Measurements from ENCODE around the gene TMEM101. TPM values are rescaled to one million over a fixed set of nuclear protein-coding genes. Genes with fewer than 3 reads are reported as not detected.

The TMEM101 gene
- total and polyA plus RNA-seq, 10 of the 15 experiments (the other 5 are each of a cell fraction or from before 2014, with no cell fraction given), result 18.4 to 72.5 (median 35.9) TPM

DNA sequence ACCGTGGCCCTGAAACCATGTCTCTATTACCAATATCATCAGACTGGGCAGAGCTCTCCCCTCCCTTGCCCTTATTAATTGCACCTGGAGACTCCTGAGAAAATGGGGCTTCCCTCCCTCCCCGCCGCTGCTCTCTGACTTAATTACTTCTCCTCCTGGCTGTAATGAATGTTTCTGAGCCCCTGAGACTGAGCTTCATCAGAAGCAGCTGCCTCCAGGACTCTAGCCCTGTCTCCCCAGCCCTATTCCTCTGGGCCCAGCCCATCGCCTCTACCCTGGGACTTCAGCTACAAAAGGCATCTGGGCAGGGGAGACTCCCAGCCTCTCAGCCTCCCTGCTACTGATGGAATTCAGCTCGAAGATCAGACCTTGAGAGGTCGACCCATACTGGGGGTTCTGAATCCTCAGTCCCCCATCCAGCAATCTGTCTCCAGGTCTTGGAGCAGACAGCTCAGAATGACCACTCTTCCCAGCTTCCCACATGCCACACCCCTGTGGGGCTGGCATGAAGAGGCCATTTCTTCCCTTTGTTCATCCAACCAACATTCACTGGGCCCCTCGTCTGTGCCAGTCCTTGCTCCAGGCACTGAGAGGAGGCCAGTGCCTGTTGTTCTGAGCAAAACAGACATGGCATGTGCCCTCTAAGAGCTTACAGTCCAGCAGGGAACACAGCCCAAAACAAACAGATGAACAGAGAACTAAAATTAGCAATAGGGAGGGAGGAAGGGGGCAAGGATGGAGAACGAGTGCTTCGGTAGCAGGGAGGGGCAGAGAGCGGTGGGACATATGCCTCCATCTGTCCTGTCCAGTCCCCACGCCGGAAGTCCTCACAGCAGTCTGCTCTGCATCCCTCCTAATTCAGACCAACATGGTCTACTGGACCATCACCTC lies 27.4 kb downstream of the TMEM101 start:
- Histone ChIP-seq H3K4me1 (ENCODE audit: control insufficient read depth, insufficient read depth, low read length) (no peaks in the 10 kb centered on the region), H4K20me1 (ENCODE audit: control insufficient read depth, insufficient read depth) (no peaks in the 10 kb centered on the region), H3K9ac (ENCODE audit: control insufficient read depth, insufficient read depth, low read length) (no peak overlapping the region), H3K9me3 (replicated peaks; ENCODE audit: control insufficient read depth, insufficient read depth, low read length) (no peaks in the 10 kb centered on the region), H3K4me2 (ENCODE audit: control insufficient read depth, insufficient read depth) (no peak overlapping the region), H2AFZ (ENCODE audit: control insufficient read depth, low read depth, low read length) (no peak overlapping the region), H3K27me3 (replicated peaks in 1 of 2; ENCODE audit: control insufficient read depth in 2 of 2, insufficient read depth in 2 of 2, low read length in 1 of 2) (peaks cover 2 to 18% of the 10 kb centered on the region in 2 experiments; a peak in 3 of 4 replicates), H3K27ac (ENCODE audit: control insufficient read depth, insufficient read depth) (no peak overlapping the region), H3K4me3 (no peak overlapping the region), H3K36me3 (ENCODE audit: control insufficient read depth in 2 of 2, insufficient read depth in 2 of 2, low read length in 1 of 2) (no peaks in the 10 kb centered on the region), H3K79me2 (ENCODE audit: control insufficient read depth, insufficient read depth, low read length) (no peaks in the 10 kb centered on the region)
- no peak for FAIRE-seq
- no TSS peak for BruUV-seq (replicated peaks)
- in situ Hi-C loops (cut with MboI) (no loop called here), intact Hi-C loops (cut with micrococcal nuclease; ENCODE audit: unreplicated experiment) (no loop called here)
- ChIA-PET POLR2A (no interaction called here), SMC1A (ENCODE audit: uncharacterized antibody, unreplicated experiment) (no interaction called here), CTCF (interaction anchor here (0.7 to 1.4 kb wide), 2 partner anchors 44 to 107 kb away, joined by 3 to 7 read pairs; no protein-coding TSS in a partner anchor), RAD21 (ENCODE audit: unreplicated experiment) (no interaction called here)
- DNase-seq (ENCODE audit: low read depth, low spot score), result no peak
- 8% methylated on average over 12 of the region's 12 CpGs for WGBS (ENCODE audit: insufficient coverage, insufficient replicate concordance, low lambda C conversion rate, missing lambda C conversion rate)
- ATAC-seq, result no peak
- no peak for TF ChIP-seq RCOR1 (conservative IDR thresholded peaks at IDR 0.05; ENCODE audit: low read depth, low read length)
- no peak for TF ChIP-seq POLR2AphosphoS2 (IDR thresholded peaks at IDR 0.05; ENCODE audit: low read depth, low read length)
- TF ChIP-seq NFYA (IDR thresholded peaks at IDR 0.05; ENCODE audit: borderline replicate concordance, low read depth, low read length), result no peak
- no peak for TF ChIP-seq NBN (IDR thresholded peaks at IDR 0.05)
- no peak for TF ChIP-seq MEF2A (IDR thresholded peaks at IDR 0.05; ENCODE audit: insufficient read depth, low read depth, low read length)
- TF ChIP-seq ZZZ3 (IDR thresholded peaks at IDR 0.05; ENCODE audit: control insufficient read depth, insufficient read length, low read depth), result no peak
- no peak for TF ChIP-seq PRDM15 (CRISPR knock-in tag; IDR thresholded peaks at IDR 0.05)
- TF ChIP-seq MEF2B (IDR thresholded peaks at IDR 0.05; ENCODE audit: partially characterized antibody, poor library complexity, severe bottlenecking), result no peak
- no peak for TF ChIP-seq SUZ12 (IDR thresholded peaks at IDR 0.05; ENCODE audit: unreplicated experiment)
- no peak for TF ChIP-seq TARDBP (IDR thresholded peaks at IDR 0.05; ENCODE audit: borderline replicate concordance)
- TF ChIP-seq MTA2 (IDR thresholded peaks at IDR 0.05; ENCODE audit: low read depth), result no peak
- TF ChIP-seq USF2 (IDR thresholded peaks at IDR 0.05; ENCODE audit: borderline replicate concordance, low read depth, low read length), result no peak
- TF ChIP-seq CUX1 (IDR thresholded peaks at IDR 0.05; ENCODE audit: insufficient replicate concordance, low read depth, low read length), result no peak
